ENCODE data around the gene TSHR. TPM values are rescaled to one million over a fixed set of nuclear protein-coding genes. Genes with fewer than 3 reads are reported as not detected.
"Not testable (repeated sequence)": the region's sequence is repeated elsewhere in the genome, so short reads cannot be mapped to it uniquely, and the experiment has no call there.

The TSHR gene
- total and polyA plus RNA-seq, 2 of the 13 experiments (the other 11 are each of a cell fraction or from before 2014, with no cell fraction given) = not detected

DNA sequence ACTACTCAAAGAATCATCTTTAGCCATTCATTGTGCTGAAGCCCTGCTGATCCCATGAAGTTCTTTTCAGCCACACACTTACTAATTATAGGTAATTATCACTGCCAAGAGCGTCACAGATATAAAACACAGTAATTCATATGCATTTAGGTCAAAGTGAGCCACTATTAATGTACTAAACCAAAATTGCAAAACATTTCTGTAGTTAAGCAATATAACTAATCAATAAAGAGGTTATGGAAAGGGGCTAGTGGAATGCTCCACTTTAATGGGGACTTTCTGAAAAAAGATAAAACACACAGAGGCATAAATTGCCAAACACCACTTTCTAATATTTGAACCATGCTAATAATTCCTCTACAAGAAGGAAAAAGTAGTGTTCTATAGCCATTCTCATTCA is 7.1 kb upstream of the TSHR start (continued):
- no peak for TF ChIP-seq GMEB1 (CRISPR knock-in tag; IDR thresholded peaks at IDR 0.05; ENCODE audit: borderline replicate concordance)

DNA sequence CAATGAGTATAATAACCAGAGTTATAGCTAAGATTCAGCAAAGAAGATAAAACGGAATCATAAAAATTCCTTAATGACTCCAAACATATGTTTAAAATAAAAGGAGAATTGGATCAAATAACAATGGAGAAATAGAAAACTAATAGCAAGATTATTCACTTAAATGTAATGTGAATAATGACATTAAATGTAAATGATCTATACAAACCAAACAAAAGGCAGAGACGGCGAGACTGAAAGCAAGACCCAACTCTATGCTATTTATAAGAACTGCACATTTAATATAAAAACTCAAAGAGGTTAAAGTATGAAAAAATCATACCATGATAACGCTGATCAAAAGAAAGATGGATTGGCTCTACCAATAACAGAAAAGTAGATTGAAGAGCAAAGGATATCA is 3.9 kb upstream of the TSHR start:
- no peak for ATAC-seq
- H3K4me1 ChIP-seq (ENCODE audit: insufficient read depth, low read length) = peaks cover 10% of the 10 kb centered on the region
- no peak overlapping the region for H3K9ac ChIP-seq (ENCODE audit: insufficient read depth, low read depth, low read length)
- 5% methylated on average over 4 of the region's 4 CpGs for WGBS (ENCODE audit: low lambda C conversion rate)
- H3K79me2 ChIP-seq (ENCODE audit: insufficient read depth, low read length) = no peaks in the 10 kb centered on the region
- no peak for DNase-seq (ENCODE audit: low spot score)
- no peaks in the 10 kb centered on the region for H4K20me1 ChIP-seq (ENCODE audit: insufficient read depth, low read length)
- H3K36me3 ChIP-seq (replicated peaks in 1 of 2; ENCODE audit: control insufficient read depth in 1 of 2, insufficient read depth in 2 of 2, low read length in 2 of 2) = no peaks in the 10 kb centered on the region
- no peak overlapping the region for H3K4me2 ChIP-seq (ENCODE audit: low read depth, low read length)
- H3K27me3 ChIP-seq (ENCODE audit: control insufficient read depth in 1 of 2, insufficient read depth in 2 of 2, low read length in 2 of 2) = peaks cover 3 to 14% of the 10 kb centered on the region in 2 experiments; a peak in 3 of 5 replicates
- no peaks in the 10 kb centered on the region for H3K9me3 ChIP-seq (ENCODE audit: low read length)
- no TSS peak for BruUV-seq (replicated peaks)
- ChIA-PET POLR2A (no interaction called here), CTCF (ENCODE audit: low intra/inter-chr PET ratio, low total read pairs) (no interaction called here)
- H3K27ac ChIP-seq (ENCODE audit: extremely low read length, insufficient read depth, low read length) = no peak overlapping the region
- intact Hi-C loops (cut with micrococcal nuclease; ENCODE audit: unreplicated experiment) (no loop called here), in situ Hi-C loops (cut with HindIII; ENCODE audit: extremely low pct_ligation_motif_present, low pct_unique_long_range_greater_than_20kb) (no loop called here)
- TF ChIP-seq ZNF10 (CRISPR knock-in tag; IDR thresholded peaks at IDR 0.05; ENCODE audit: borderline replicate concordance, low read depth) (no peak), MAFG (CRISPR knock-in tag; IDR thresholded peaks at IDR 0.05) (no peak), ZNF549 (CRISPR knock-in tag; IDR thresholded peaks at IDR 0.05) (no peak), RCOR2 (CRISPR knock-in tag; IDR thresholded peaks at IDR 0.05) (no peak), YEATS4 (CRISPR knock-in tag; IDR thresholded peaks at IDR 0.05; ENCODE audit: borderline replicate concordance) (no peak), MIXL1 (CRISPR knock-in tag; IDR thresholded peaks at IDR 0.05) (no peak), ISL2 (CRISPR knock-in tag; IDR thresholded peaks at IDR 0.05) (no peak), ZNF616 (CRISPR knock-in tag; IDR thresholded peaks at IDR 0.05; ENCODE audit: low read depth) (no peak), ERF (CRISPR knock-in tag; IDR thresholded peaks at IDR 0.05) (no peak)
- TF ChIP-seq, protein P1, sequence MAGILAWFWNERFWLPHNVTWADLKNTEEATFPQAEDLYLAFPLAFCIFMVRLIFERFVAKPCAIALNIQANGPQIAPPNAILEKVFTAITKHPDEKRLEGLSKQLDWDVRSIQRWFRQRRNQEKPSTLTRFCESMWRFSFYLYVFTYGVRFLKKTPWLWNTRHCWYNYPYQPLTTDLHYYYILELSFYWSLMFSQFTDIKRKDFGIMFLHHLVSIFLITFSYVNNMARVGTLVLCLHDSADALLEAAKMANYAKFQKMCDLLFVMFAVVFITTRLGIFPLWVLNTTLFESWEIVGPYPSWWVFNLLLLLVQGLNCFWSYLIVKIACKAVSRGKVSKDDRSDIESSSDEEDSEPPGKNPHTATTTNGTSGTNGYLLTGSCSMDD (CRISPR knock-in tag; IDR thresholded peaks at IDR 0.05) = no peak
- H2AFZ ChIP-seq (ENCODE audit: low read length) = no peak overlapping the region
- no peak for FAIRE-seq
- H3K4me3 ChIP-seq (replicated peaks in 1 of 3; ENCODE audit: insufficient read depth in 1 of 3, low read depth in 2 of 3, low read length in 3 of 3) = no peak overlapping the region

DNA sequence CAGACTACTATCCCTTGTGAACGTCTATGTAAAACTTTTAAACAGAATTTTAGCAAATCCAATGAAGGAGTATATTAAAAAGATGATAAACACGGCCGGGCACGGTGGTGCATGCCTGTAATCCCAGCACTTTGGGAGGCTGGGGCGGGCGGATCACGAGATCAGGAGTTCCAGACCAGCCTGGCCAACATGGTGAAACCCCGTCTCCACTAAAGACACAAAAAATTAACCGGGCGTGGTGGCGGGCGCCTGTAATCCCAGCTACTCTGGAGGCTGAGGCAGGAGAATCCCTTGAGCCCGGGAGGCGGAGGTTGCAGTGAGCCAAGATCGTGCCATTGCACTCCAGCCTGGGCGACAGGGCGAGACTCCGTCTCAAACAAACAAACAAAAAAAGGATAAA is 2.2 kb upstream of the TSHR start:
- BruUV-seq (replicated peaks) = not testable (repeated sequence)

More for the DNA sequence above, 2.2 kb upstream of the TSHR start:
- intact Hi-C loops (cut with micrococcal nuclease; ENCODE audit: unreplicated experiment); POLR2A ChIA-PET; in situ Hi-C loops (cut with HindIII; ENCODE audit: extremely low pct_ligation_motif_present, low pct_unique_long_range_greater_than_20kb); FAIRE-seq; H3K4me3 ChIP-seq (replicated peaks in 1 of 3; ENCODE audit: insufficient read depth in 1 of 3, low read depth in 2 of 3, low read length in 3 of 3); H3K9me3 ChIP-seq (ENCODE audit: low read length); DNase-seq (ENCODE audit: low spot score); H2AFZ ChIP-seq (ENCODE audit: low read length); H3K9ac ChIP-seq (ENCODE audit: insufficient read depth, low read depth, low read length); H4K20me1 ChIP-seq (ENCODE audit: insufficient read depth, low read length); H3K27ac ChIP-seq (ENCODE audit: extremely low read length, insufficient read depth, low read length); ATAC-seq; H3K79me2 ChIP-seq (ENCODE audit: insufficient read depth, low read length); CTCF ChIA-PET (ENCODE audit: low intra/inter-chr PET ratio, low total read pairs); H3K4me2 ChIP-seq (ENCODE audit: low read depth, low read length); H3K36me3 ChIP-seq (replicated peaks in 1 of 2; ENCODE audit: control insufficient read depth in 1 of 2, insufficient read depth in 2 of 2, low read length in 2 of 2): not testable (repeated sequence)
- WGBS (ENCODE audit: low lambda C conversion rate) = 43% methylated on average over 17 of the region's 18 CpGs
- H3K27me3 ChIP-seq (ENCODE audit: control insufficient read depth in 1 of 2, insufficient read depth in 2 of 2, low read length in 2 of 2) = peaks cover 4 to 24% of the 10 kb centered on the region in 2 experiments; a peak in 3 of 5 replicates
- peaks cover 10% of the 10 kb centered on the region for H3K4me1 ChIP-seq (ENCODE audit: insufficient read depth, low read length)

All from HepG2 (cell line).